Glomerular visceral epithelial cell (primary cell): ENCODE results near the gene EPHB2.
"Not testable (repeated sequence)": the region's sequence is repeated elsewhere in the genome, so short reads cannot be mapped to it uniquely, and the experiment has no call there.

Experiments used
- DNase-seq: peaks from one replicate; pipeline ENCODE4 v3.0.0-alpha.2; 2016; ENCODE audit errors: extremely low spot score

The EPHB2 gene

DNA sequence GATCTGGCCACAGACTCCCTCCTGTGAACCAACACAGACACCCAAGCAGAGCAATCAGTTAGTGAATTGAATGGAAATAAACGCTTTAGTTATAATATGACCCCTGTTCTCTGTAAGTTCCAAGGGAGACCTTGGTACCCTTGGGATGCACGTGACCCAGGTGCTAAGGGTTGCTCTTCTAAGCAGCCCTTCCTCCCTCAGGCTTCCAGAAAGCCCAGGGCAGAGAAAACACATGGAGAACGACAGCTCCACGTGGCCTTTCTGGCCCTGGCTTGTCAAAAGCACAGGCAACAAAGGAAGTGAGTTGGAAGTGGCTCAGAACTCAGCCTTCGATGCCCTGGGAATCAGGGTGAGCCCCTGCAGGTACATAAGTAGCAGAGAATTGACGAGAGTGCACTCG, 204.6 kb downstream of the EPHB2 start:
- DNase-seq: no peak

DNA sequence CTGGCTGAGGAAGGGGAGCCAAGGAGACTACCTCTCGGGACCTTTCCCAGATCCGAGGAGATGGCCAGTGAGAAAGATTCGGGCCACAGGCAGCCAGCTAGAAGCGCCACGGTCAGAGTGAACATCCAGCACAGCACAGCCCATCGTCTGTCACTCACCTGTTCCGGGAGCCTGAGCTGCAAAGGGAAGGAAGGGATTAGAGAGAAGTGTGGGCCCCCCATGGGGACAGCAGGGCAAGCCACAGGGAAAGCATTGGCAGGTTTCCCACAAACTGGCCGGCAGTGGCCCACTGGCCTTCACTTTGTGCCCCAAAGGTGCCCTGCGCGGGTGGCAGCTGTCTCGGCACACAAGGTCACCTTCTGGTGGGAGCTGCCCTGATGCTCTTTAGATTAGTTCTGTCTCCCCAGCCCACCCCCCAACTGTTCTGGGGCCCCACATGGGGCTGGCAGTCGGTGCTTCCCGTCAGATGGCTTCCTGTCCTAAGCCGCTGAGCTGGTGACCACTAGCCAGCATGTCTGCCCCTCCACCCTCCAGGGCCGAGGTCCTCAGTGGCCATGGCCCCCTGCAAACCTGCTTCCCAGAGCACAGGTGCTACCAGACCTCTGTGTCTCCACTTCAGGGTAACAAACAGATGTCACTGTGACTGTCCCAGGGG, 205.3 kb downstream of the EPHB2 start:
- no peak for DNase-seq

DNA sequence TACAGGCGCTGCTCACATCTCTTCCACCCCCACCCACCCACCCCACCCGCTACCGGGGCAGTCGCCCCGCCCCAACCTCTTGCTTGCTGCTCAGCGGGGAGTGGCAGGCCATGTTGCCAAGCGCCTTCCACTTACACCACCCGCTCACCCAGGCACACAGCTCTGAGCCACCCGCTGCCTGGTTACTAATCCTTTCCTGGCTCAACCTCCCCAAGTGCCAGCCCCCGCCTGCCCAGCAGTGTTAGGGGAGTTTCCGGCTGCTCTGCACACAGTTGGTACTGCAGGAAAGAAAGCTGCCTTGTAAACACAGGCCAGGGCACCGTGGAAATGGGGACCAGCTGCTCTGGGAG, 205.8 kb downstream of the EPHB2 start:
- no peak for DNase-seq

- no peak for DNase-seq
These were observed 207.3 kb downstream of the EPHB2 start for GRCh38 chr1:22917989-22918388.

- DNase-seq: no peak
These were observed 208.0 kb downstream of the EPHB2 start for GRCh38 chr1:22918644-22919043.

DNA sequence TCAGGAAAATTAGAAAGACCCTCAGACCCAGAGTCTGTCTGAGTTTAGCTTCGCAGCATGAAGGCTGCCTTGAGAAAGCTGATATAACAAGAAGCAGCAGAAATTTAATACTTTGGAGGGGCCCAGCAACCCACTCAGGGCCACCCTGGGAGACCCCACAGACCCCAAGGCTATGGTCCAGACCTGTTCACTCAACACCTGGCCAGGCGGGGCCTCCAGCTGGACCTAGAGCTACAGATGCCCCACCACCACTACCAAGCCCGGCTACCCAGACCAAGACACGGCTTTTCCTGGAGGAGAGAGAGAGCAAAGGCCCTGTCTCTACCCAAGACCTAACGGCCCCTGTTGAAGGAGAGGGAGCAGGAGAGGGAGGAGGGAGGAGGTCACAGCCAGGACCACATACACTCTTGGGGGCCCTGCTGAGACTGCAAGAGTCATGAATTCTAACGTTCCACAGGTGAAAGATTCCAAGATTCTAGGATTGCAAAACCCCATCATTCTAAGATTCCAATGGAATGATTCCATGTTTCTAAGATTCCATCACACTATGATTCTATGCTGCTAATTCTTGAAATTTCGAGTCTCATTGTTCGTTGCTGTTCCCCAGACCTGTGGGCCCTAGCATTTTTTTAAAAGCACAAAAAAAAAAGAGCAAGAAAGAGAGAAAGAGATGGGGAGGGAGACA, 208.8 kb downstream of the EPHB2 start:
- DNase-seq: peak; percentile 36

DNA sequence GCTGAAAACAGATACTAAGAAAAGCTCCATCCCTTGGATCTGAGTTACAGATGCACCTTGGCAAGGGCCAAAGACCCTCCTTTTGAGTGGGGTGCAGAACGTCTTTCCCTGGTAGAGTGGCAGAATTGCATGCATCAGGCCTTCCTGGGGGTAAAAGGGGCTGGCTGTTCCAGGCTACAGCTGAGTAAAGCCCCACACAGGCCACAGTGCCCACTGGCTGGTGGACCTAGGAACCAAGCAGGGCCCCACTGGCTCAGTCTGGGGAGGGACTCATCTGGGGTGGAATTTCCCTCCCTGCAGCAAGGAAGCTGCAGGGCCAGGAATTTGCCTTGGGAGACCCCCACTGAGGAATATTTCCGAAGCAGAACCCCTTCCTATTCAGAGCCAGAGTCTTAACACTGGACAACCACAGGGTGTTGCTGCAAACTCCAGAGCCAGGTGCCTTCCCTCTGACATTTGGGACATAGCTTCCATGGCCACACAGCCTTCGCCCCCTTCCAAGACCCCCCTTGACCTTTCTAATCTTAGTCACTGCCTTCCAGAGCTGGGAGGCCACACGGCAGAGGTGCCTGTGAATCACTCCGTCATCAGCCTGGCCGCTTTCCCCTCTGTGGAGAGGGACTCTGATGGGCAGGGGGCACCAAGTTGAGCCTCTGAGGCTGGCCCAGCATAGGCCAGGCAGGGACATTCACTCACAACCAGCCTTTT, 209.5 kb downstream of the EPHB2 start:
- no peak for DNase-seq

DNA sequence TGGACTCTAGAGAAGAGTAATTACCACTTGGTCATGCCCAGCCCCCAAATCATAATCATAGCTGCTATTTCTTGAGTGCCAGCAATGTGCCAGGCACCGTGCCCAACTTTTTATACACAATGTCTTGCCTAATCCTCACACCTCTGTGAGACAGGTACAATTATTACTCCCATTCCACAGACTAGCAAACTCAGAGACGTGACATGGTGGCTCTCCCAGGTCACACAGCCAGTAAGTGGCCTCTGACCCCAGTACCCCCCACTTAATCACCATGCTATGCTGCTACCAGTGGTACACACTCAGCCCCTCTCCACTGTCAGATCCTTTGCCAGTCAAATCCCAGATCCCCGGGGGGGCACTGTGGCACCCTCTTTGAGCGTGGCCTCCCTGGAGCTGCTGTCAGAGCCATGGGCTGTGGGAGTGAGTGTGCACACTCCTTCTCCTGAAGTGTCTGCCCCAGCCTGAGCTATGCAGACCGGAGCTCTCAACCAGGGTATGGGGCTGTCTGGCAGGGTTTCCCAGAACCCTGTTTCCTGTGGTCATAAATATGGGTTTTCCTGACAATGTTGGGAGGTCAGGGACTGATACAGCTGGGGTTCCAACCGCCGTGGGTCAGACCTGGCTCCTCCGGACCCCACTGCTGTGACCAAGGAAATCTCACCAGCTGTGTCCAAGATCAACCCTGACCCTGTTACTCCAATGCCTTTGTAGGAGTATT, 210.3 kb downstream of the EPHB2 start:
- no peak for DNase-seq

DNA sequence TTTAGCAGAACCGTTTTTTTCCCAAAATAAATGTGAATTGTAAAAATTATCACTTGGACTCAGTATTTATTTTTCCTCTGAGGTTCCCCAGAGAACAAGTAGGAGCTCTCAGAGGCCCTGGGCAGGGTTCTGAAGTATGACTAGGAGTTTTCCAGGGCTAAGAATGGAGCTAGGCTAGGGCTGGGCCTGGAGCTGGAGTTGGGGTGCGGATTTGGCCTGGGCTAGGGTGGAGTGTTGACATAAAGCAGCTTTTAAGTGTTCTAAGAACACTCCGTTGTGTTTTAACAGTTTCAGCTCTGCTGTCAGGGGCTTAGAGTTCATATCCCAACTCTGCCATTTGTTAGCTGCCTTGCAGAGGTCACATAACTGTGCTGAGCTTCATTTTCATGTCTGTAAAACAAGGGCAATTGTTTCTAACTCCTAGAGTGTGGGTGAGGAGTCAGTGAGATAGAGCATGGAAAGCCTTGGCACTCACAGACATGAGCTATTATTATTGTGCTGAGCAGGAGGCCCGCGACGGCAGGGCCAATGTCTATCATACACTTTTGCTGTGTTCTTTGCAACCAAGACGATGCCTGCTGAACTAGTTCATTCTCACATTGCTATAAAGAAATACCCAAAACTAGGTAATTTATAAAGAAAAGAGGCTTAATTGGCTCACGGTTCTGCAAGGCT, 210.9 kb downstream of the EPHB2 start:
- DNase-seq: no peak

GRCh38 chr1:22922640-22923039, 212.0 kb downstream of the EPHB2 start:
- no peak for DNase-seq

DNA sequence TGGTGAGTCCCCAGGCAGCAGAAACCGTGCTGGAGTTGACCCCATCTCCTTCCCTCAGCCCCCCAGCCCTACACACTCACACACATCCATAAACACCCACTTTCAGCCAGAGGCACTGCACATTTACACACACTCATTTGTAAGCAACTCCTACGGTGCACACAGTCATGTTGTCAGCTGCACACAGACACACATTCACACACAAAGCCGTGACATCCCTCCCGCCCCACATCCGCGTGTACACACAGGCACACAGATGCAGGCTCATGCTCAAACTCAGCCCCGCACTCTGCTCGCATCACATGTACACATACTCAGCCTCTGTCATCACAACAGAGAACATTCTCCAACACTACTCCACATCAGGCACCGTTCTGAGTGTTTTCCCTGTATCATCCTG, 214.5 kb downstream of the EPHB2 start:
- DNase-seq: no peak

GRCh38 chr1:22930240-22930912, 219.7 kb downstream of the EPHB2 start:
- DNase-seq: peak; percentile 40

DNA sequence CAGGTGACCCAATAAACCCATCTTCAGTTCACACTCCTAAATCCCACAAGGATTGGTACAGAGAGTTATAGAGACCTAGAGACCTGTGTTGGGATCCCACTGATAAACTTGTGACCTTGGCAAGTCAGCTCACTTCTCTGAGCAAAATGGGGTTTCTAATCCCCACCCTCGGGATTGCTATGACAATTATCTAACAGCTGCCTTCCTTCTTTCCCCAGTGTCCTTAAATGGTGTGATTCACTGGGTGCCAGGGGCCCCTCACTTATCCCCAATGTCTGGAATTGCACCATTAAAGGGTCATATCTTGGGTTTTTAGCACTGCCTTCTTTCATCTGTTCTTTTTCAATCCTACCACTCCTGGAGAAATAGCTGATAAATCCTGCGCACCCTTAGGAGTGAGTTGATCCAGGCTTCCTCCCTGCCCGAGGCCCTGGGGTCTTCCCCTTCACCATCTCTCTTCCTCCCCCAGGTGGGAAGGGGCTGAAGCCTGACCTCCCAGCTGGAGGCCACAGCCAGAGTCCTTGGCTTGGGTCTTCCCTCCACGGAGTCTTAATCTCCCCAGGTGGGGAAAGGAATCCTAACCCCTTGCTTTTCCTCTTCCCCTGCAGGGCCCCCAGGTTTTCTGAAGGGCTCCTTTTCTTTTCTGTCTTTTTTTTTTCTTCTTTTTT, 222.3 kb downstream of the EPHB2 start:
- no peak for DNase-seq

DNA sequence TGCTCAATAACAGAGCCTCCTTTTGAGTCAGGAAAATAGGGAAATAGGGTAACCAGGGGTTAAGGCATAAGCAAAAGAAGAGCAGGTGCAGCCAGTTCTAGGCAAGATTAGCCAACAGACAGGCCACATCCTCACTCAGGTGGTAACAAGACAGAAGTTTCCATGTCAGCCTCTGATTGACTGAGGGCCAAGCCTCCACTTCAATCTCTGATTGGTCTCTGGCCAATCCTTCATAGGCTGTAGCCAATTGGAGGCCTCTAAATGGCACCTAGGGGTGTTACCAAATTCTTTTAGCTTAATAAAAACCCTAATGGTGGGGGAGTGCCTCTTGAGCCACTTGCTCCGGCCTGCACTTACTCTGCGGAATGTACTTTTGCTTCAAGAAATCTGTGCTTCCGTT, 224.8 kb downstream of the EPHB2 start:
- no peak for DNase-seq

DNA sequence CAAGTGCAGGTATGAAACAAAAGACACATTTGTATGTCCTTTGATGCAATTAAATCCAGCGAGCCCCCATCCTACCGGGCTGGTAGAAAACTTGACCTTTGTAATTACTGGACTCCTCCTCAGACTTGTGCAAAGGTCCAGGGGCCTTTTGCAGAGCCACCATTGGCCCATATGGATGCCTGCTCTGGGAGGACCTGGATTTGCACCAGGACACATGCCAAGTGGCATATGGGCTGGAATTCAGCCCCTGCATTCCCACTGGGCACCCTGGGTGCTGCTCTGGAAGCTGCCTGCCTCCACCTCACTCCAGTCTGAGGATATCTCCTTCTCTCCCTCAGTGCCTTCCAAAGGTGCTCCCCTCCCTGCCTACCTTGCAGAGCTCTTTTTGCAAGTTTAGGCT, 226.0 kb downstream of the EPHB2 start:
- DNase-seq: no peak

DNA sequence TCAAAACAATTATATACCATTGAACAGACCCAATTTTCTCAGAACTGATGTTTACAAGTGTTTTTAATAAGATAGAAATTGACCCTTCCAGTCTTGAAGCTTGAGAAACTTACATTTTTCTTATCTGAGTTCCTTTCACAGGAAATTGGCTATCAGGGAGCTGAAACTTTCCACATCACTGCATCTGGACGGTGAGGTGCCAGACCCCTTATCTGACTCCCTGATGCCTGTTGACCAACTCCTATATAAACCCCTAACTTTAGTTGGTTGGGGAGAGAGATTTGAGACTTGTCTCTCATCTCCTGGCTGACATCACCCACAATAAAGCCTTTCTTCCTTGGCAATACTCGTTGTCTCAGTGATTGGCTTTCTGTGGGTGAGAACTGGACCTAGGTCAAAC, 230.6 kb downstream of the EPHB2 start:
- no peak for DNase-seq

GRCh38 chr1:22944346-22945055, 233.9 kb downstream of the EPHB2 start:
- no peak for DNase-seq

- DNase-seq: not testable (repeated sequence)
These were observed 234.5 kb downstream of the EPHB2 start for GRCh38 chr1:22945171-22945570.

DNA sequence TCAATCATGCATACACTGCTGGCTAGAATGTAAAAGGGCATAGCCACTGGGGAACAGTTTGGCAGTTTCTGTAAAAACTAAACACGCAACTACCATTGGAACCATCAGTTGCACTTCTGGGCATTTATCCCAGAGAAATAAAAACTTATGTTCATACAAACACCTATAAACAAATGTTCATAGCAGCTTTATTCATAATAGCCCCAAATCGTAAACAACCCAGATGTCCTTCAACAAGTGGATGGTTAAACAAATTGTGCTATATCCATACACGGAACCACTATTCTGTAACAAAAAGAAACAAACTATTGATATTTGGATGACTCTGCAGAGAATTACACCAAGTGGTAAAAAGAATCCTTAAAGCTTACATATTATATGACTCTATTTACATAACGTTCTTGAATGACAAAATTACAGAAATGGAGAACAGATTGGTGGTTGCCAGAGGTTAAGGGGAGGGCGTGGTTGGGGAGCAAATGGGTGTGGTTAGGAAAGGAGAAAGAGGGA, 239.2 kb downstream of the EPHB2 start:
- DNase-seq: no peak

DNA sequence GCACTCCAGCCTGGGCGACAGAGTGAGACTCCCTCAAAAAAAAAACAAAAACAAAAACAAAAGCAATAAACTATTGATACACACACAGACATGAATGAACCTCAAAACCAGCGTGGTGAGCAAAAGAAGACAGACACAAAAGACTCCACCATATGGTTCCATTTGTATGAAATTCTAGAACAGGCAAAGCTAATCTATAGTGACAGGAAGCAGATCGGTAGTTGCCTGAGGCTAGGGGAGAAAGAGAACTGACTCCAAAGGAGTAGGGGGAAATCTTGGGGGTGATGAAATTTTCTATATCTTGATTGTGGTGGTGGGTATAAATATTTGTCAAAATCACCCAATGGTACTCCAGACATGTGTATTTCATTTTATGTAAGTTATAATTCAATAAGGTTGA, 241.2 kb downstream of the EPHB2 start:
- DNase-seq: no peak
